Anterior cingulate cortex (tissue), 58 donors: ENCODE results near the gene ZNF697.
"Not testable (repeated sequence)": the region's sequence is repeated elsewhere in the genome, so short reads cannot be mapped to it uniquely, and the experiment has no call there.

Experiments used
- DNase-seq, 58 donors: peaks; one replicate each; lab custom pipeline; 2025; lab: John Stamatoyannopoulos, UW

ZNF697 gene

DNA sequence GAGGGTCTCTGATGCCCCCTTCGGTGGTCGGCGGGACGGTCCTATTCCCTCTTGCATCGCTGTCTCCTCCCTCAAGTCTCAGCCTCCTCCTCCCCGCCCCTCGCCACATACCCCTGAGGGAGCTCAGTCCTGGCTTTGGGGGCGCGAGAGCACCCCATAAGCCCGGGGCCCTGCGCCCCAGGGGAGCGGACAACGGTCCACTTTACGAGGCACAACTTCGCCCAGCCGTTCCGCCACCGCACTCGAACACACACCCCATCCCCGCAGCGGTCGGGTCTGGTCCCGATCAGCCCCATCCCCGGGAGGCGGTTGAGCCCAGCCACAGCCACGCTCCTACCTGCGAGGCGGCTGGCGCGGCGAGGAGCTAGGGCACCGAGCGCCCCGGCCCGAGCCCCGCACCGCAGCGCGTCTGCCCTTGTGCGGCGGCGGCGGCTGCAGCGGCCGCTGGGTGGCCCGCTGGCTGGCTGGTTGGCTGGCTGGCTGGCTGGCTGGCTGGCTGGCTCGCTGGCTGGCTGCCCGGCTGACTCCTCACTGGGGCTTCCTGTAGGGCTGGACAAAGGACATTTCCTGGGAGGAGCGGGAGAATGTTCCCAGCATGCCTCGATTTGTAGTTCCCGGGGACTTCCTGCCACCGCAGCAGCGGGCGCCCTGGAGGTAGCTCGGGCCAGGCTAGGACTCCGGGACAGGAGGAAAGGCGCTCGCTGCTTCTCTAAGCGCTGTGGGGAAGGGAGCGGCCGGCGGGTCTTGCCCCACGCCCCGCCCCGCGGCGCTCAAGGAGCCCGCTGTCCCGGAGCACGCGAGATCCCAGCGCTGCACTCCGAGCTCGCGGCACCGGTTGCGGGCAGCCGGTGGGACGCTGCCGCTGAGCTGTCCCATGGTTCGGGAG lies at the start of gene ZNF697:
Gene ZNF697 (minus strand): TSS at position 533 of the 886 bp plus-strand sequence. CDS start 22,166 bp downstream, outside the sequence.
- peak; percentile 46 to 100 (median 96) for DNase-seq

DNA sequence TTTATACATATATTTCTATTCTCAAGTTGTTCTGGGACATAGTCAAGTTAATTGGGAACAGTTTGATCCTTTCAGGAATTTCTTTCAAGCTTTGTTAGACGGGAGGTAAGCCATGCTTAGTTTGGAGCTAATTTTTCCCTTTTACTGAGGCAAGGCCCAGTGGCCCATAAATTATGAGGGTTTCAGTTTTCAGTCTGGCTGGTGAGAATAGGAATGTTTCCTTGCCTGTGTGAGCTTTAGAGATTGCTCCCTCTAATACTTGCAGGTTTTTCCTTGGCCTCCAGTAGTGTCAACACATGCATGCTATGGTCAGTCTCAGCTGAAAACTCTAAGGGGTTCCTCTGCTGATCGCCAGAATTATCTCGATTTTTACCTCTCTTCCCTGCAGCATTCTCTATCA lies 49.5 kb upstream of the ZNF697 start:
- DNase-seq = no peak

DNA sequence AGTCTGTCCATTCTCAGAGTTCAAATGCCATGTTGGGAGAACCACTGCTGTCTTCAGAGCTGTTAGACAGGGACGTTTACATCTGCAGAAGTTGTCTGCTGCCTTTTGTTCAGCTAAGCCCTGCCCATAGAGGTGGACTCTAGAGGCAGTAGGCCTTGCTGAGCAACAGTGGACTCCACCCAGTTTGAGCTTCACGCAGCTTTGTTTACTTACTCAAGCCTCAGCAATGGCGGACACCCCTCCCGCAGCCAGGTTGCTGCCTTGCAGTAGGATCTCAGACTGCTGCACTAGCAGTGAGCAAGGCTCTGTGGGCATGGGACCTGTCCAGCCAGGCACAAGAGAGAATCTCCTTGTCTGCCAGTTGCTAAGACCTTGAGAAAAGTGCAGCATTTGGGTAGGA lies 48.8 kb upstream of the ZNF697 start:
- DNase-seq = not testable (repeated sequence)

DNA sequence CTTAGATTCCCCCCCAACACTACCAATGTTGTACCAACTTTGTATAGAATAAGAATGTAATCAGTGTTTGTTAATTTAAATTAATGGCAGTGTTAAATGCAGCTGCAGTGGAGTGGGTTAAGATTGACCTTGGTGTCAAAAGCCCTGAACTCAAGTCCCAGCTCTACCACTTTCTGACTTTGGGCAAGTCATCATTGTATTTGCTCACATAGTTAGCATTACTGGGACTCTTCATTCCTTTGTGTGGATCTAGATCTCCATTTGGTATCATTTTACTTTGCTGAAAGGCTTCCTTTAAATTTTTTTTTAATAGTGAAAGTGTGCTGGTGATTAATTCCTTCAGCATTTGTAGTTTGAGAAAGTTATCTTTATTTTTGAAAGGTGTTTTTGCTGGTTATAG lies 41.4 kb upstream of the ZNF697 start:
- DNase-seq = no peak

DNA sequence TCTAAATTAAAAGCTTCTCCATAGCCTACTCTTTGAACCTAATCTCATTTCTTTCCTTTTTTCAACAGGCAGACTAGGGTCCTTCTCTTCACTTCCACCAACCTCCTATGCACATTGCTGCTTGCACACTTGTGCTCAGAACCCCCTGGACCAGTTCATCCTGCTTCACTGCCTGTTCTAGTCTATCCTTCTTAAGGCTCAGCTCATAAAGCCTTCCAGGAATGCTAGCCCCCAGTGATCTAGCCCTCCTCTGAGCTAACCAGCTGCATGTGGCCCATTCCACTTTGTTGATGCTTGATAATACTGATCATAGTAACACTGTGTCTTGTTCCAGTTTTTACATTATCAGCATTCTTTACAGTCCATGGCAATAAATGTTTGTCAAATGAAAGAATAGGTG lies 40.7 kb upstream of the ZNF697 start:
- no peak for DNase-seq

DNA sequence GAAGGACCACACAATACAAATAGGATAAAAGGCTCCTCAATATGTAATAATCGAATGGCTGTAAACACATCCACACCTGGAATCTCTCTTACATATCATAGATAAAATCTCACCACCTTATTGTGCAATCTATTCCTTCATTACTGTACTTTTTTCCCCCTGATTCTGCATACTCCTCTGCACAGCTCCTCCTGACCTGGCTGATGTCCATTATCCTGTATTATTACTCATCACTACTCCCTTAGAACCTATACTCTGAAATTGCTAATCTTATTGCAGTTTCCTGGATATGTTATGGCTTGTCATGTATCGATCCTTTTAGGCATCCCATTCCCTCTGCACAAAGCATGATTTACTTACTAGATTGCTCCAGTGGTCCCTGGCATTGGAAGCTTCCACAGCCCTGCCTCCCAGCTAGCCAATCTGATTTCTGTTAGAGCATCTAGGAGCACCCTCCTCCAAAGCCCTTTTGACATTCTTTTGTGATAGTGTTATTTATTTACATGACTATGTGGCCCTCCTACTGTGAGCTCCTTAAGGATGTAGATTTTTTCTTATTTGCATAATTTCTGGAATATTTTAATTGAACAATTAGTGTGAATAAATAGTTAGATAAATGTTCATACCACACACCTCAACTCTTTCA lies 39.5 kb upstream of the ZNF697 start:
- DNase-seq = no peak

DNA sequence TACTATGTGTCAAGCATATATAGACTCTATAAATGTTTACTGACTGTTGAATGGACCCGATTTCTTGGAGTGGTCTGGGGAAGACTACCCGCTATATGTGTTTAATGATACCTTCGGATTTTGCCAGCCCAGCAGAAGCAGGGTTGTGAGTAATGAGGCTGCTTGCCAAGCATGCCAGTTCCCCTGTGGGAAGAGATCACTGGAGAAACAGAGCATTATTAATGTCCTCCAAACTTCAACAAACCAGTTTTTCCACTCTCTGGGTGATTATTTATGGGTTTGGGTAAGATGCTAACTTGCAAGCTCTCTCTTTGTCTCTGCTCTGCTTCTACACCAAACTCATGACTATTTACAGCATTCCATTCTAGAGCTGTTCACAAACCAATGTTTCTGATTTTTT lies 38.6 kb upstream of the ZNF697 start:
- DNase-seq = no peak

DNA sequence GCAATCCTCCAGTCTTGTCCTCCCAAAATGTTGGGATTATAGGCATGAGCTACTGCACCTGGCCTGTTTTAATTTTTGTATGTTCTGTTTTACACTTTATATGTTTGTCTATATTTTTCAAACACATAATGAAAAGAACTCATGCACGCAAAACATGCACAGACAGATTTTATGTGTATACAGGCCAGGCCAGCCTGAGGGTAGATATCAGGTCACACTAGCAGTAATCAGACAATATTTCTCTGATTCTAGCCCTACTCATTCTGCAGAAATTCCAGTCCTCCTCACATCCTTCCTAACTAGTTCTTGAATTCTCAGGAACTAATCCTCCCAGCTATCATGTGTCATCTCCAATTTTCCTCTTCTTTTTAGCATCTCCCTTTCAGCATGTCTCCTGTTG lies 35.8 kb upstream of the ZNF697 start:
- DNase-seq = no peak

DNA sequence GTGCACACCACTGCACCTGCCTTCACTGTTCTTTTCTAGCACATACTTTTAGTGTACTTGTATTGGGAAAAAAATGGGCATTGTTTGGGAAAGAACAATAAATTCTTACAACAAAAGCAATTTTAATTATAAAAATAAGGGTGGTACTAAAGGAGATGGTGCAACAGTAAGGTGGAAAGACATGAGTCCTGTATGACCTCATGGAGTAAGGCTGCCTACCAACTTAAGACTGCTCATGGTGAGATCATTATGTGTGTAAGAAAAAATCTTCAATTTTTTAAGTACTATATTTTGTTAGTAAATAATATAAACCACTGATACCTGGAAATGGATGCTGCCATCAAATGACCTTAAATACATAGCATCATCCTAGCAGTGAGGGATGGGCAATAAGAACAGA lies 34.1 kb upstream of the ZNF697 start:
- DNase-seq = no peak

DNA sequence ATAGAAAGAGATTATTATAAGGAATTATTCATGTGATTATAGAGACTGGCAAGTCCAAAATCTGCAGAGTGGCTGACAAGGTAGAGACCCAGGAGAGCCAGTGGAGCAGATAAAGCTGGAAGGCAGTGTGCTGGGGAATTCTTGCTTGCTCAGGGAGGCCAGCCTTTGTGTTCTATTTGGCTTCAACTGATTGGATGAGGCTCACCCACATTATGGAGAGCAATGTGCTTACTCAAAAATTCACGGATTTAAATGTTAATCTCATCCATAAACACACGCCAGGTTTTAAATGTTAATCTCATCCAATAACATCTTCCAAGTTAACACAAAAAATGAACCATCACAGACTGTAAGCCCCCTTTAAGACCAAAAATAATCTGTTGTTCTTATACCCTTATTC lies 33.5 kb upstream of the ZNF697 start:
- no peak for DNase-seq

DNA sequence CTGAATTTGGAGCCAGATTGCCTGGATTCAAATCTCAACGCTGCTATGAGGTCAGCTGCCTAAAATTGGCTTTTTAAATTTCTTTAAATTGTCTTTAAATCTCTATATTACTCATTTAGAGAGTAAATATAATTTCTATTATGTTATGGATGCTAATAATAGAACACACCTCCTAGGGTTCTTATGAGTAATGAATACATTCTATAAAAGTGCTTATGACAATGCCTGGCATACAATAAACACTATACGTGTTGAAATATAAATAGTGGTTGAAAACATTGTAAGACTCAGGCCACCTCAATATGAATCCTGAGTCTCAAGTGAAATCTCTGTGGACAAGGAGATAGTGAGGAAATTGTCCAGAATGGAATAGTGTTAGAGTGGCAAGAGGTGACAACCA lies 32.7 kb upstream of the ZNF697 start:
- DNase-seq = no peak

DNA sequence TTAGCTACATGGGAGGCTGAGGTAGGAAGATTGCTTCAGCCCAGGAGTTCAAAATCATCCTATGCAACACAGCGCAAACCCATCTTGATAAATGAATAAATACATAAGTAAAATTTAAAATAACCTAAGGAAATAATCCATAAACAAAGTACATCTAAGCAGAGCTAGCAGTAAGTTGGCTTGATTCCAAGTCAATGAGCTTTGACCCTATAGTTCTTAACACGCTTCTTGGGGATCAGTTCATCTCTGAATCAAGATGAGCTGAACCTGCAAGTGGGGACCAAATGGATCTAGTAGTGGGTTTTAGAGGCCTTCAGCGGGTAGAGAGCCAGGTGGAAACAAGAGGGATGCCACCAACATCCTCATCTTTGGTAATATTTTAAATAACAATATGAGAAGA lies 32.1 kb upstream of the ZNF697 start:
- no peak for DNase-seq

DNA sequence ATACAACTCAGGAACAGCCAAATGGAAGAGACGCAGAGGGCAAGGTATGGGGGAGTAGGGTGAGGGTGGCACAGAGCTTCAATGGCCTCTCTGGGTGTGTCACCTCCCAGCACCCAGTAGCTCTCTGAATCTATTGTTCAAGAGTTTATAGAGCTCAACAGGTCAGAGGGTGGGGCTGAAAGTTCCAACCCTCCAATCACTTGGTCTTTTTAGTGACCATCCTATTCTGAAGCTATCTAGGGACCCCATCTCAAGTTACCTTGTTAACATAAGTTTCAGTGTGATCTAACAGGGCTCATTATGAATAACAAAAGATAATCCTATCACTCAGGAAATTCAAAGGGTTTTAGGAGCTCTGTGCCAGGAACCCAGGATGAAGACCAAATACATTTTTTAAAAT lies 31.2 kb upstream of the ZNF697 start:
- DNase-seq = no peak

DNA sequence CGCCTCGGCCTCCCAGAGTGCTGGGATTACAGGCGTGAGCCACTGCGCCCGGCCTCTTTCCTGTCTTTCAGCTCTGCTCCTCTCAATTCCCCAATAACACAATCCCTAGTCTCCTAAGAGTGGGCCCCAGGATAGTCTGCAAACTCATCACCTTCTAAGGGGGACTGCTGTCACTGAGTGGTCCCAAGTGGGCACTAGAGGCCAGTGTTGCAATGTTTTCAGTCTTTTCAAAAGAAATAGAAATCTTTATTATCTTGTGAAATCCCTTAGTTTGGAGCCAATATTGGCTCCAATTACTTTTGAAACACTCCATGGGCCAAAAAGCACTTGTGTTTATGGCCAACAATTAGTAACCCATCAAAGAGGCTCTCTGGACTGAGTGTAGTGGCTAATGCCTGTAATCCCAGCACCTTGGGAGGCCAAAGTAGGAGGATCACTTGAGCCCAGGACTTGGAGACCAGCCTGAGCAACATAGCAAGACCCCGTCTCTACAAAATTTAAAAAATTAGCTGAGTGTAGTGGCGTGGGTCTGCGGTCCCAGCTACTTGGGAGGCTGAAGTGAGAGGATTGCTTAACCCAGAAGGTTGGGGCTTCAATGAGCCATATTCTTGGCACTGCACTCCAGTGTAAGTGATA lies 28.6 kb upstream of the ZNF697 start:
- no peak for DNase-seq

DNA sequence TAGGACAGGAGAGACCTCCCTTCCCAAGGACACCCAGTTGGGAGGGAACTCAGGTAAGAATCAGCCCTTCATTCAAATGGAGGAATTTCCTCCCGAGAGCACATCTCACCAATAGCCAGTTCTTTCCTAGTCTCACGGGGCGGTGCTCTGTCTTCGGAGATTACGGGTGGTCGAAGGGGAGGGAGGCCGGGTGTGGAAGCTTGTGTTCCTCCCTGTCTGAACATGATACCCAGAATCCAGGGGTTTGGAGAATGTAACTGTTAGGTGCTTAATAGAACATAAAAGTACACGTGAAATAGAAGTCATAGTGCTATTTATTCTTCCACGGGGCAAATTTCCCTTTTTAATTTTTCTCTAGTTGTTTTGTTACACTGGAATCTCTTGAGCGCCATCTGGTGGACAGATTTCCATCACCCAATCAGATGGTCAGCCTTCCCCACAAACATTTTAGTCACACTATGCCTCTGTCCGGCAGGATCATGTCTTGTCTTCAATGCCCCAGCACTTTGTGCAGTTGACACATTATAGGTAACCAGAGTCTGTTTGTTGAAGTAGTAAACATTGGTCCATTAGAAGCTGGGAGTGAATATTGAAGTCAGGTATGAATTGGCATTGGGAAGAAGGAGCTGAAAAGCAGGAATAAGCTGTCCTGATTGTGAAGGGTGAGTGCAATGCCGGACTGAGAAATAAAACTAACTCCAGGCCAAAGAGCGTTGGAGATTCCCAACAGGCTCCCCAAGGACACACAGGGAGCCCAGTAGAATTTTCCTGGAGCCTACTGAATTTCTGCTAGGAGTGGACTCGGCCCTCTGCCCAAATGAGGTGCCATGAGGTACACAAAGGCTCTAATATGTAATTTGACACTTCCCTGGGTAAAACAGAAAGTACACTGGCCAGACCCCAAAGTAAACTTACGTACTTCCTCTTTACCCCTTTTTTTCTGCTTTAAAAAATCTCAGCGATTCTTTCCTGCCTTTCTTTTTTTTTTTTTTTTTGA lies 27.6 kb upstream of the ZNF697 start:
- DNase-seq = peak in 55 of 58 donors; percentile 6 to 86 (median 54)

DNA sequence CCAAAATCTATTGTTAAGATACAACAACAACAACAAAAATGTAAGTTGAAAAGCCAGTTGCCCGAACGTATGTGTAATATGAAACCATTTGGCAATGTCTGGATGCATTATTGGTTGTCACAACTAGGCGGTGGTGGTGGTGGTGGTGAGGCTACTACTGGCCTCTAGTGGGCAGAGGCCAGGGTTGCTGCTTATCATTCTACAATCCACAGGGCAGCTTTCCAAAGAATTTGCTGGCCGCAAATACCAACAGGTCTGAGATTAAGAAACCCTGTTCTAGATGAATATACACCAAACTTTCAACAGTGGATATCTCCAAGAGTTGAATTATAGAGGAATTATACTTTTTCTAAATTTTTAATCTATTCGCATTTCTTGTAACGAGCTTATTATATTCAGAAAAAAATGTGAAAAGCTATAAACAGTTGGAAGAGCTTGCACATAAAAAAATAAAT lies 26.8 kb upstream of the ZNF697 start:
- peak in 17 of 58 donors; percentile 1 to 49 (median 11) for DNase-seq

DNA sequence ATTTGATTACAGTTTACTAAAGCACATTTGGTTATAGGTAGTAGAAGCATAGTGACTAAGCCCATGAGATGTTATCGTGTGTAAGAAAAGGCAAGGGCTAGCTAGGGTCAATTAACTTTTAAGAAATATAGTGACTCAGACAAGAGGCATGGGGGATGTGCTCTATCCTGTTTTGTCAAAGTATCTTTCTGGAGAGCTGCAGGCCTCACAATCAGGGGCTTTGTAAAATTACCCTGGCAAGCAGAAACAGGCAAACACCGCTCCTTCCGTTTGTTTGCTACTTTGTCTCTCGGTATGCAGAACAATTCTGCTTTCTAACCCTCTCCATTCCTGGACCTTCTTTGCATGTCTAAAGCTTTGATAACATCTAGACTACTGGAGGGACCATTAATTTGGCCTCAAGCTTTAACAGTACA lies 26.1 kb upstream of the ZNF697 start:
- DNase-seq = no peak

DNA sequence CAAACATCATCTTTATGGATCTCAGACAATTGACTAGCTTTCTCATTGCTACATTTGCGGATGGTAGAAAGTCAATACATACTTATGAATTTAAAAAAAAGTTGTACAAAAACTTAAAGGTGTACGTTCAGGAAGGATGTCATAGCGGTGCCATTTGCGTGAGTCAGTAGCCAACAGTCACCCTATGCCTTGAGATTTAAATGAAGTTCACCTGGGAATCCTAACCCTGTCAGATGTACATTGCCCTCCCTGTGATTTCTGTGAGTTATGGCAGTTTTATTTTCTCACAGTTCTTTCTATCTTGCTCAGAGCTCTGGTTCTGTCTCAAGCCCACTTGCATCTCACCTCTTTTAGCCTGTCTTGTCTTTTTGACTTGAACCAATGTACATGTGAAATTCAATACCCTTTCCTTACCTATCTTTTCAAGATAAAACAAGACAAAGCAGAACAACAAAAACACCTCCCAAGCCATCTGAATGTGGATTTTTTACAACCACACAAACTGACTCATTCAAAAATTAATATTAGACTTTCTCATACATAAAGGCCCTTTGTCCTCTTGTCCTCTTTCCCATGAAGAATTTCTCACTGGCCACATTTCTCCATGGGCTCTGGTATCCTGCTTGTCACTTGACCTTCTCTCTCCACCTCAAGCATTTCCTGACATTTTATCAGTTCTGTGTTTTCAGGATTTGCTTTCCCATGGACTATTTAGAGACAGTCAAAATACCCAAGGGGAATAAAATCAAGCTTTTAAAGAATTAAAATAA lies 25.3 kb upstream of the ZNF697 start:
- no peak for DNase-seq

DNA sequence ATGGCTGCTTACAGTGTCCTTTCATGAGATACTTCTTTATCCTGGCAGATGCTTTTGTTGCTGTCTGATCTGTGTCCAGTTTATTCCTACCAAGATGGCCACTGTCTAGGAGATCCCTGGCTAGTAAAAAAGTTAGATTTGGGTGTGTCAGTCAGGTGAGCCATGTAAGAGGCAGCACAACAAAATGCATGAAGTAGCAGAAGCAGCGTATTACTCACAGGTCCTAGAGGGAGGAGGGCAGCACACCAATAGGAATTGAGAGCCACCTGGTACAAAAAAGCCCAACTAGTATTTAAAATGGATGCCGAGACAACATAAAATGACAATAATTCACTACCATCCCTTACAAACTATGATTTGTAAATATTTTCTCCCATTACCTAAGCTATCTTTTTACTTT lies 22.8 kb upstream of the ZNF697 start:
- no peak for DNase-seq
